WTC11 (cell line): ENCODE results near the gene FAM53B. TPM values are rescaled to one million over a fixed set of nuclear protein-coding genes. Genes with fewer than 3 reads are reported as not detected.

Experiments
- ATAC-seq: fragments of 200-7000 bp; cut with Tn5 transposase; 2 replicates; pipeline ENCODE4 v1.10.0; 2021; ENCODE audit warnings: mild to moderate bottlenecking, moderate library complexity
- CTCF ChIA-PET: fragments of 300-600 bp; sonication (Branson Sonifier 250); formaldehyde crosslinking; loops from one replicate; lab custom pipeline; 2021; ENCODE audit warnings: antibody characterized with exemption; lab: Charles Lee
- POLR2A ChIA-PET: fragments of 350-600 bp; sonication (Branson Sonifier 250); formaldehyde crosslinking; loops from one replicate; lab custom pipeline; 2021; ENCODE audit warnings: antibody characterized with exemption; lab: Charles Lee
- DNase-seq: peaks from one replicate; pipeline ENCODE4 v3.0.0; 2021; ENCODE audit warnings: low spot score
- H3K27ac Mint-ChIP-seq: 2 replicates; pipeline ENCODE4 v1.8.0; 2021; ENCODE audit warnings: mixed read lengths
- H3K27me3 Mint-ChIP-seq: 2 replicates; pipeline ENCODE4 v1.8.0; 2021; ENCODE audit warnings: low read depth, mild to moderate bottlenecking, moderate library complexity, mixed read lengths
- H3K36me3 Mint-ChIP-seq: 2 replicates; pipeline ENCODE4 v1.8.0; 2021; ENCODE audit warnings: mixed read lengths
- H3K4me1 Mint-ChIP-seq: 2 replicates; pipeline ENCODE4 v1.8.0; 2022; ENCODE audit warnings: mixed read lengths
- H3K4me3 Mint-ChIP-seq: 2 replicates; pipeline ENCODE4 v1.8.0; 2021; ENCODE audit warnings: mild to moderate bottlenecking, moderate library complexity, mixed read lengths
- H3K9me3 Mint-ChIP-seq: 2 replicates; pipeline ENCODE4 v1.8.0; 2021; ENCODE audit warnings: mixed read lengths
- CTCF ChIP-seq: fragments of 200-600 bp; IDR thresholded peaks from 2 replicates; pipeline ENCODE4 v1.8.0; 2022; ENCODE audit warnings: antibody characterized with exemption
- EMX1 ChIP-seq: fragments of 250-450 bp; sonication (Bioruptor Pico); IDR thresholded peaks from 2 replicates; pipeline ENCODE4 v1.8.0; 2021; ENCODE audit warnings: mild to moderate bottlenecking
- ESRRA ChIP-seq: sonication (generic); formaldehyde crosslinking; IDR thresholded peaks from 2 replicates; pipeline ENCODE4 v1.8.1; 2022; ENCODE audit warnings: mild to moderate bottlenecking, missing genetic modification reagents, borderline replicate concordance
- FOXP1 ChIP-seq: sonication (generic); formaldehyde crosslinking; IDR thresholded peaks from 2 replicates; pipeline ENCODE4 v1.8.0; 2022; ENCODE audit warnings: missing genetic modification reagents, mild to moderate bottlenecking, moderate library complexity, borderline replicate concordance
- GTF2I ChIP-seq: fragments of 250-450 bp; sonication (Bioruptor Pico); conservative IDR thresholded peaks from 2 replicates; pipeline ENCODE4 v1.4.0; 2021; ENCODE audit warnings: mild to moderate bottlenecking
- NFE2L1 ChIP-seq: sonication (generic); formaldehyde crosslinking; IDR thresholded peaks from 2 replicates; pipeline ENCODE4 v1.8.1; 2023; ENCODE audit warnings: missing genetic modification reagents
- NFYB ChIP-seq: sonication (generic); formaldehyde crosslinking; conservative IDR thresholded peaks from 2 replicates; pipeline ENCODE4 v1.8.0; 2022; ENCODE audit warnings: low read depth, missing genetic modification reagents
- NR1H2 ChIP-seq: sonication (generic); formaldehyde crosslinking; IDR thresholded peaks from 2 replicates; pipeline ENCODE4 v1.9.0; 2021; ENCODE audit warnings: mild to moderate bottlenecking, moderate library complexity, missing genetic modification reagents
- RELA ChIP-seq: sonication (generic); formaldehyde crosslinking; IDR thresholded peaks from 2 replicates; pipeline ENCODE4 v1.8.1; 2022; ENCODE audit warnings: missing genetic modification reagents, mild to moderate bottlenecking, borderline replicate concordance
- TEAD1 ChIP-seq: sonication (generic); formaldehyde crosslinking; IDR thresholded peaks from 2 replicates; pipeline ENCODE4 v1.8.0; 2022; ENCODE audit warnings: mild to moderate bottlenecking, missing genetic modification reagents
- ZNF121 ChIP-seq: sonication (generic); formaldehyde crosslinking; IDR thresholded peaks from 2 replicates; pipeline ENCODE4 v1.8.0; 2023; ENCODE audit warnings: missing genetic modification reagents
- ZNF138 ChIP-seq: sonication (generic); formaldehyde crosslinking; conservative IDR thresholded peaks from 2 replicates; pipeline ENCODE4 v1.8.1; 2022; ENCODE audit warnings: mild to moderate bottlenecking, moderate library complexity, missing genetic modification reagents
- ZNF219 ChIP-seq: sonication (generic); formaldehyde crosslinking; IDR thresholded peaks from 2 replicates; pipeline ENCODE4 v1.8.0; 2023; ENCODE audit warnings: missing genetic modification reagents, mild to moderate bottlenecking, borderline replicate concordance
- ZNF263 ChIP-seq: sonication (generic); formaldehyde crosslinking; IDR thresholded peaks from 2 replicates; pipeline ENCODE4 v1.8.1; 2022; ENCODE audit warnings: low read depth, mild to moderate bottlenecking, moderate library complexity, missing genetic modification reagents
- ZNF425 ChIP-seq: fragments of 250-450 bp; sonication (Bioruptor Pico); conservative IDR thresholded peaks from 2 replicates; pipeline ENCODE4 v1.9.0; 2021; ENCODE audit warnings: mild to moderate bottlenecking
- ZNF532 ChIP-seq: fragments of 250-450 bp; sonication (Bioruptor Pico); IDR thresholded peaks from 2 replicates; pipeline ENCODE4 v1.9.0; 2021; ENCODE audit warnings: mild to moderate bottlenecking, borderline replicate concordance
- total RNA-seq: library from RNA; stranded (reverse); gene quantifications from 3 replicates; pipeline ENCODE4 v1.2.3, GENCODE V29; 2021
- TF ChIP-seq, protein P1 (sequence below): sonication (generic); formaldehyde crosslinking; IDR thresholded peaks from 2 replicates; pipeline ENCODE4 v1.8.0; 2022; ENCODE audit warnings: mild to moderate bottlenecking, missing genetic modification reagents
- TF ChIP-seq, protein P2 (sequence below): sonication (generic); formaldehyde crosslinking; IDR thresholded peaks from 2 replicates; pipeline ENCODE4 v1.8.0; 2022; ENCODE audit warnings: missing genetic modification reagents
- TF ChIP-seq, protein P3 (sequence below): fragments of 250-450 bp; sonication (Bioruptor Pico); IDR thresholded peaks from 2 replicates; pipeline ENCODE4 v1.9.0; 2021; ENCODE audit warnings: mild to moderate bottlenecking
- TF ChIP-seq, protein P4 (sequence below): sonication (generic); formaldehyde crosslinking; IDR thresholded peaks from 2 replicates; pipeline ENCODE4 v1.8.0; 2022; ENCODE audit warnings: mild to moderate bottlenecking, missing genetic modification reagents

The FAM53B gene
- total RNA-seq, 1 experiment from 2014 or later = 21.3 TPM

DNA sequence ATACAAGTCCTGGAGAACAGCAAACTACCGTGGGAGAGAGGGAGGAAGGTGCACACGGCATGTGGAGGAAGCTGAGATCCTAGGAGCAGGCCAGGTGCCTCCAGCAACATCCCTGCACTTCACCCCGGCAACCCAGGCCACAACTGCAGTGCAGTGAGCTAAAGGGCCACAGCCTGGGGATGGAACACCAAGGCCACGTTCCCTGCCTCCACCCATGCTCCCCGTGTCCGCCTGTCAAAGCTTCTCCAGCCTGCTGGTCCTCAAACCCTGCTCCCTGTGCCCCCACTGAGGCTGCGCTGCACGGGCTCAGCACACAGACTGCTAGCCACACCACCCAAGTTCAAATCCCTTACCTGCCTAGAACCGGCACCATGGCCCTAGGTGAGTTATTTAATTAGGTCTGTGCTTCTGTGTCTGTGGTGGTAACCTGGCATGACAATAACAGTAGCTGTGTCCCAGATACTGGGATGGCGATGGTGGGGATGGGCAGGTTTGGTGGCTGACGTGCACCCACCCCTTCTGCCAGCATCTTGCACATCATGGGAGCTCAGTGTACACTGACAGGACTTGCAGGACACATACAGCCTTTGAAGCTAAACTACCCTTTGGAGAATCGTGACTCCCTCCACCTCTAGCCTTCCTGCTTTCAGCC lies 85.5 kb downstream of the FAM53B start:
- H3K27me3 Mint-ChIP-seq = no peaks in the 10 kb centered on the region
- no peak overlapping the region for H3K27ac Mint-ChIP-seq
- no peaks in the 10 kb centered on the region for H3K9me3 Mint-ChIP-seq
- peaks cover 15% of the 10 kb centered on the region for H3K4me1 Mint-ChIP-seq
- no peak for DNase-seq
- TF ChIP-seq NFE2L1 (CRISPR knock-in tag) = no peak
- no peak for TF ChIP-seq ZNF121 (CRISPR knock-in tag)
- TF ChIP-seq NR1H2 = no peak
- TF ChIP-seq ZNF138 (CRISPR knock-in tag) = no peak
- TF ChIP-seq FOXP1 = no peak
- TF ChIP-seq, protein P1, sequence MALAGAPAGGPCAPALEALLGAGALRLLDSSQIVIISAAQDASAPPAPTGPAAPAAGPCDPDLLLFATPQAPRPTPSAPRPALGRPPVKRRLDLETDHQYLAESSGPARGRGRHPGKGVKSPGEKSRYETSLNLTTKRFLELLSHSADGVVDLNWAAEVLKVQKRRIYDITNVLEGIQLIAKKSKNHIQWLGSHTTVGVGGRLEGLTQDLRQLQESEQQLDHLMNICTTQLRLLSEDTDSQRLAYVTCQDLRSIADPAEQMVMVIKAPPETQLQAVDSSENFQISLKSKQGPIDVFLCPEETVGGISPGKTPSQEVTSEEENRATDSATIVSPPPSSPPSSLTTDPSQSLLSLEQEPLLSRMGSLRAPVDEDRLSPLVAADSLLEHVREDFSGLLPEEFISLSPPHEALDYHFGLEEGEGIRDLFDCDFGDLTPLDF (CRISPR knock-in tag) = no peak
- TF ChIP-seq, protein P2, sequence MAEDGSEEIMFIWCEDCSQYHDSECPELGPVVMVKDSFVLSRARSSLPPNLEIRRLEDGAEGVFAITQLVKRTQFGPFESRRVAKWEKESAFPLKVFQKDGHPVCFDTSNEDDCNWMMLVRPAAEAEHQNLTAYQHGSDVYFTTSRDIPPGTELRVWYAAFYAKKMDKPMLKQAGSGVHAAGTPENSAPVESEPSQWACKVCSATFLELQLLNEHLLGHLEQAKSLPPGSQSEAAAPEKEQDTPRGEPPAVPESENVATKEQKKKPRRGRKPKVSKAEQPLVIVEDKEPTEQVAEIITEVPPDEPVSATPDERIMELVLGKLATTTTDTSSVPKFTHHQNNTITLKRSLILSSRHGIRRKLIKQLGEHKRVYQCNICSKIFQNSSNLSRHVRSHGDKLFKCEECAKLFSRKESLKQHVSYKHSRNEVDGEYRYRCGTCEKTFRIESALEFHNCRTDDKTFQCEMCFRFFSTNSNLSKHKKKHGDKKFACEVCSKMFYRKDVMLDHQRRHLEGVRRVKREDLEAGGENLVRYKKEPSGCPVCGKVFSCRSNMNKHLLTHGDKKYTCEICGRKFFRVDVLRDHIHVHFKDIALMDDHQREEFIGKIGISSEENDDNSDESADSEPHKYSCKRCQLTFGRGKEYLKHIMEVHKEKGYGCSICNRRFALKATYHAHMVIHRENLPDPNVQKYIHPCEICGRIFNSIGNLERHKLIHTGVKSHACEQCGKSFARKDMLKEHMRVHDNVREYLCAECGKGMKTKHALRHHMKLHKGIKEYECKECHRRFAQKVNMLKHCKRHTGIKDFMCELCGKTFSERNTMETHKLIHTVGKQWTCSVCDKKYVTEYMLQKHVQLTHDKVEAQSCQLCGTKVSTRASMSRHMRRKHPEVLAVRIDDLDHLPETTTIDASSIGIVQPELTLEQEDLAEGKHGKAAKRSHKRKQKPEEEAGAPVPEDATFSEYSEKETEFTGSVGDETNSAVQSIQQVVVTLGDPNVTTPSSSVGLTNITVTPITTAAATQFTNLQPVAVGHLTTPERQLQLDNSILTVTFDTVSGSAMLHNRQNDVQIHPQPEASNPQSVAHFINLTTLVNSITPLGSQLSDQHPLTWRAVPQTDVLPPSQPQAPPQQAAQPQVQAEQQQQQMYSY = no peak
- TF ChIP-seq, protein P3, sequence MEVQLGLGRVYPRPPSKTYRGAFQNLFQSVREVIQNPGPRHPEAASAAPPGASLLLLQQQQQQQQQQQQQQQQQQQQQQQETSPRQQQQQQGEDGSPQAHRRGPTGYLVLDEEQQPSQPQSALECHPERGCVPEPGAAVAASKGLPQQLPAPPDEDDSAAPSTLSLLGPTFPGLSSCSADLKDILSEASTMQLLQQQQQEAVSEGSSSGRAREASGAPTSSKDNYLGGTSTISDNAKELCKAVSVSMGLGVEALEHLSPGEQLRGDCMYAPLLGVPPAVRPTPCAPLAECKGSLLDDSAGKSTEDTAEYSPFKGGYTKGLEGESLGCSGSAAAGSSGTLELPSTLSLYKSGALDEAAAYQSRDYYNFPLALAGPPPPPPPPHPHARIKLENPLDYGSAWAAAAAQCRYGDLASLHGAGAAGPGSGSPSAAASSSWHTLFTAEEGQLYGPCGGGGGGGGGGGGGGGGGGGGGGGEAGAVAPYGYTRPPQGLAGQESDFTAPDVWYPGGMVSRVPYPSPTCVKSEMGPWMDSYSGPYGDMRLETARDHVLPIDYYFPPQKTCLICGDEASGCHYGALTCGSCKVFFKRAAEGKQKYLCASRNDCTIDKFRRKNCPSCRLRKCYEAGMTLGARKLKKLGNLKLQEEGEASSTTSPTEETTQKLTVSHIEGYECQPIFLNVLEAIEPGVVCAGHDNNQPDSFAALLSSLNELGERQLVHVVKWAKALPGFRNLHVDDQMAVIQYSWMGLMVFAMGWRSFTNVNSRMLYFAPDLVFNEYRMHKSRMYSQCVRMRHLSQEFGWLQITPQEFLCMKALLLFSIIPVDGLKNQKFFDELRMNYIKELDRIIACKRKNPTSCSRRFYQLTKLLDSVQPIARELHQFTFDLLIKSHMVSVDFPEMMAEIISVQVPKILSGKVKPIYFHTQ (CRISPR knock-in tag) = no peak
- TF ChIP-seq ESRRA = no peak
- no peak for TF ChIP-seq ZNF425 (CRISPR knock-in tag)
- TF ChIP-seq CTCF = no peak
- no peak for TF ChIP-seq ZNF532 (CRISPR knock-in tag)
- no peak for TF ChIP-seq ZNF263 (CRISPR knock-in tag)
- no peak for TF ChIP-seq ZNF219
- no peak for TF ChIP-seq EMX1 (CRISPR knock-in tag)
- no peak for TF ChIP-seq GTF2I (CRISPR knock-in tag)
- TF ChIP-seq, protein P4, sequence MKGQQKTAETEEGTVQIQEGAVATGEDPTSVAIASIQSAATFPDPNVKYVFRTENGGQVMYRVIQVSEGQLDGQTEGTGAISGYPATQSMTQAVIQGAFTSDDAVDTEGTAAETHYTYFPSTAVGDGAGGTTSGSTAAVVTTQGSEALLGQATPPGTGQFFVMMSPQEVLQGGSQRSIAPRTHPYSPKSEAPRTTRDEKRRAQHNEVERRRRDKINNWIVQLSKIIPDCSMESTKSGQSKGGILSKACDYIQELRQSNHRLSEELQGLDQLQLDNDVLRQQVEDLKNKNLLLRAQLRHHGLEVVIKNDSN (CRISPR knock-in tag) = no peak
- TF ChIP-seq NFYB (CRISPR knock-in tag) = no peak
- TF ChIP-seq RELA (CRISPR knock-in tag) = no peak
- TF ChIP-seq TEAD1 (CRISPR knock-in tag) = no peak
- TF ChIP-seq, all 79 proteins: peak for 0
- no peak for ATAC-seq
- H3K36me3 Mint-ChIP-seq = peaks cover 3% of the 10 kb centered on the region; the same call in 1 of the 2 replicates
- H3K4me3 Mint-ChIP-seq = no peak overlapping the region
- POLR2A ChIA-PET = interaction anchor here (0.6 kb wide), 1 partner anchor 14 kb away, joined by 3 read pairs; no protein-coding TSS in a partner anchor
- CTCF ChIA-PET = interaction anchor here (1.2 to 1.6 kb wide), 3 partner anchors 13 to 128 kb away, joined by 3 to 6 read pairs (median 4); no protein-coding TSS in a partner anchor
